ENCODE data around the gene SLC39A10.

- TF ChIP-seq CTCF (IDR thresholded peaks at IDR 0.05) (no peak), POLR2A (IDR thresholded peaks at IDR 0.05) (no peak), EP300 (IDR thresholded peaks at IDR 0.05) (no peak)
Observed at GRCh38 chr2:195677290-195677689, 20.3 kb downstream of the SLC39A10 start.

All from ovary (tissue), 3 donors.